Measurements from ENCODE around the gene KCNS3. TPM values are rescaled to one million over a fixed set of nuclear protein-coding genes. Genes with fewer than 3 reads are reported as not detected.
"Not testable (repeated sequence)": the region's sequence is repeated elsewhere in the genome, so short reads cannot be mapped to it uniquely, and the experiment has no call there.

KCNS3 gene
- total RNA-seq, 1 donor from 2014 or later = 28.7 TPM

DNA sequence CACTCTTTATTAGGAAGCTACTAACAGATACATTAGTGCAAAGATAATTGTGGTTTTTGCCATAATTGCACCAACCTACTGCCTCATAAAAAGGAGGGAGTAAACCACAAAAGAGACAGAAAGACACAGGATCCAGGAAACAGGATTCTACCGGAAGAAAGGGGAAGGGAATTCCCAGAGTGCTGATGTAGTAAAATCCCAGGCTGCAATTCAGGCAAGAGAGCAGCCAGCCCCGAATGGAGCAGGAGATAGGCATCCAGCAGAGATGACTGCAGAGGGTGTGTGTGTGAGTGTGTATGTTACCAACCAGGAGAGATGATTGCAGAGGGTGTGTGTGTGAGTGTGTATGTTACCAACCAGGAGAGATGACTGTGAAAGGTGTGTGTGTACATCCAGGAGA lies 84.4 kb downstream of the KCNS3 start:
- no peak for ATAC-seq
- TF ChIP-seq CTCF (IDR thresholded peaks at IDR 0.05) = no peak

GRCh38 chr2:17963571-17963970 lies 85.1 kb downstream of the KCNS3 start:
- H3K9me3 ChIP-seq; ATAC-seq; H3K4me3 ChIP-seq; H3K4me1 ChIP-seq; intact Hi-C loops (cut with DNase I); DNase-seq; H3K36me3 ChIP-seq; H3K27ac ChIP-seq; H3K27me3 ChIP-seq (ENCODE audit: low read depth): not testable (repeated sequence)

More for the DNA sequence above, 84.4 kb downstream of the KCNS3 start:
- no peak overlapping the region for H3K27ac ChIP-seq
- intact Hi-C loops (cut with DNase I) = no loop called here
- DNase-seq = no peak
- no peaks in the 10 kb centered on the region for H3K4me1 ChIP-seq
- no peak overlapping the region for H3K4me3 ChIP-seq
- no peaks in the 10 kb centered on the region for H3K9me3 ChIP-seq
- no peaks in the 10 kb centered on the region for H3K27me3 ChIP-seq (ENCODE audit: low read depth)
- no peaks in the 10 kb centered on the region for H3K36me3 ChIP-seq

GRCh38 chr2:17965196-17965595 lies 86.7 kb downstream of the KCNS3 start:
- Histone ChIP-seq H3K27ac (no peak overlapping the region), H3K27me3 (ENCODE audit: low read depth) (no peaks in the 10 kb centered on the region), H3K36me3 (no peaks in the 10 kb centered on the region), H3K4me1 (no peaks in the 10 kb centered on the region), H3K4me3 (no peak overlapping the region), H3K9me3 (no peaks in the 10 kb centered on the region)
- DNase-seq = no peak
- no peak for TF ChIP-seq CTCF (IDR thresholded peaks at IDR 0.05)
- intact Hi-C loops (cut with DNase I) = no loop called here
- peak in 1 of 2 donors; percentile 29 for ATAC-seq

DNA sequence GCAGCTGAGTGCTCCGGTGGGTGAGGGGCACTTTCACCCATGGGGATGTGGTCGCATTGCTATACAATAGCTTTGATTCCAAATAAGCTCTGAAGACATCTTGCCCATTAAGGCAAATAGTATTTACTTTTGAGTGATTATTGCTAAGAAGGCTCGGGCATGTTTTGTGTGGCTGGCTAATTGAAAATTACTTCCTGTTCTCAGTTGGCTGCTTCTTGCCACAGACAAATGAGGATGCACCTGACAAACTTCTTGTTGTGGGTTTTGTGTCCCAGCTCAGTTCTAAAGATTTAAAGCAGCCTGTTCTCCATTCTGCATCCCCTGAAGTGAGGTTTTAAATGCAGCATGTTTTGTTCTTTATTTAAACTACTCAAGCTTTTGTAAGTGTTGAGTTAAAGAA lies 88.3 kb downstream of the KCNS3 start:
- no peak for TF ChIP-seq CTCF (IDR thresholded peaks at IDR 0.05)
- no peak for ATAC-seq
- H3K4me1 ChIP-seq = no peaks in the 10 kb centered on the region

DNA sequence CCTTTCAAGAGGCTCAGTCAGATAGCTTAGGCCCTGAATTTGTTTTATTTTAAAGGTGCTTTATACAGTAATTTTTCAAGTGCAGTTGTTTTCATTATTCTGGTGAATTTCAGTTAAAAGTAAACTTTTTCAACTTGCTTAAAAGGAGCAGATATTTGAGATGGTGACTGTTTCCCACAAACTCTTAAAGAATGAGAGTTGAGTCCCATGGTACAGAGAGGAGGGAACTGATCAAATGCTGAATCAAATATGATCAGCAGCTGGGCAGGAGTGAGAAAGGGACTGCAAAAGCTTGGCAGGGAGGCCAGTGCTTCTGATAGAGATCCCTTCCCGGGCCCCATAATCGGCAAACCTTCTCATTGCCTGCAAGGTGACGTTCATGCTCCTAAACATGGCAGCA lies 91.2 kb downstream of the KCNS3 start:
- Histone ChIP-seq H3K36me3 (no peaks in the 10 kb centered on the region), H3K4me3 (no peak overlapping the region), H3K9me3 (no peaks in the 10 kb centered on the region), H3K4me1 (no peaks in the 10 kb centered on the region), H3K27ac (no peak overlapping the region), H3K27me3 (ENCODE audit: low read depth) (no peaks in the 10 kb centered on the region)
- DNase-seq (no peak), ATAC-seq (no peak)
- TF ChIP-seq CTCF (IDR thresholded peaks at IDR 0.05) = no peak
- intact Hi-C loops (cut with DNase I) = no loop called here

More for the DNA sequence above, 88.3 kb downstream of the KCNS3 start:
- intact Hi-C loops (cut with DNase I) = no loop called here
- H3K4me3 ChIP-seq = no peak overlapping the region
- H3K9me3 ChIP-seq = no peaks in the 10 kb centered on the region
- no peaks in the 10 kb centered on the region for H3K27me3 ChIP-seq (ENCODE audit: low read depth)
- DNase-seq = no peak
- H3K36me3 ChIP-seq = no peaks in the 10 kb centered on the region
- no peak overlapping the region for H3K27ac ChIP-seq

GRCh38 chr2:17971531-17972125 lies 93.2 kb downstream of the KCNS3 start:
- no peak overlapping the region for H3K27ac ChIP-seq
- intact Hi-C loops (cut with DNase I) = no loop called here
- no peak overlapping the region for H3K4me3 ChIP-seq
- no peaks in the 10 kb centered on the region for H3K27me3 ChIP-seq (ENCODE audit: low read depth)
- DNase-seq (no peak), ATAC-seq (no peak)
- peaks cover 3% of the 10 kb centered on the region for H3K4me1 ChIP-seq
- no peaks in the 10 kb centered on the region for H3K36me3 ChIP-seq
- no peaks in the 10 kb centered on the region for H3K9me3 ChIP-seq
- TF ChIP-seq CTCF (IDR thresholded peaks at IDR 0.05) = no peak
